GM19397 (cell line): ENCODE data around the gene CDS2.
A peak's percentile ranks its signal among the peaks of the same experiment; 100 is the strongest.

Source experiments
- ATAC-seq: cut with Tn5 transposase; IDR thresholded peaks from one replicate; pipeline ENCODE4 v1.9.1; 2021; ENCODE audit warnings: mild to moderate bottlenecking, moderate library complexity; ENCODE audit not compliant: unreplicated experiment

Gene CDS2

GRCh38 chr20:5205348-5206210 is 78.8 kb downstream of the CDS2 start:
- ATAC-seq, result peak; percentile 89

GRCh38 chr20:5207138-5207537 is 80.3 kb downstream of the CDS2 start:
- no peak for ATAC-seq

GRCh38 chr20:5211803-5212714 is 85.3 kb downstream of the CDS2 start:
- no peak for ATAC-seq

- no peak for ATAC-seq
These were observed 86.2 kb downstream of the CDS2 start for GRCh38 chr20:5212907-5213487.

DNA sequence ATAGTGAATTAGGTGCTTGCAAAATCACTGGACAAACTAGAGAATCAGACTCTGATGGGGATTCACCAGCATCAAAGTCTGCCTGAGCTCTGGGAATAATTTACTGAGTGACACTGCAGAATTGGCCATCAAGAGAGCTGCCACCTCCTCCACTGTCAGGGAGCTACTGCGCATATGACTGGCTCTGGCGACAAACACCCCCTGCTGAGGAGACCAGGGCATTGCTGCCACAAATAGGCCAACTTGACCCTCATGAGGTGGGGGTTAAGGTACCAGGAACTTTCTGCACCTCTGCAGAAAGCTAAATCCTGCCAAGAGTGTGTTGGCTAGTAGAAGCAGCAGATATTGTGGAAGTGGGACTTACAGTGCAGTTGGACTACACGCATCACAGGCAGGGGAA is 88.0 kb downstream of the CDS2 start:
- no peak for ATAC-seq

GRCh38 chr20:5215672-5216304 is 89.0 kb downstream of the CDS2 start:
- no peak for ATAC-seq

GRCh38 chr20:5216663-5217062 is 89.9 kb downstream of the CDS2 start:
- no peak for ATAC-seq

DNA sequence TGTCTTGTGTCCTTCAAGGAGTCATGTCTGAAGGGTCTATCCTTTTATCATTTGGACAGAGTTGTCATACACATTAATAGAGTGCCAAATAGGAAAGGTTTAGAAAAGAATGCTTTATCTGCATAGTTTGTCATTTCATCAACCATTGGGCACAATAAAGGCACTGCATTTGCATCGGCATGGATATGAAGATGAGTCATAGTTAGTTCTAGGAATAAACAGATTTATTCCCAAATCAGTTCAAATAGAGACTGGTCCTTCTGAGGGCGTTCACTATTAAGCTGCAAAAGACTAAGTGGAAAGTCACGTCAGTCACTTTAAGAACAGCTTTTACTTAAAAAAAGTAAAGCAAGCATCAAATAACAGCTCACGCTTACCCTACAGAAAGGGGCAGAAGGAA is 90.8 kb downstream of the CDS2 start:
- no peak for ATAC-seq

- ATAC-seq, result no peak
These were observed 93.7 kb downstream of the CDS2 start for GRCh38 chr20:5220321-5221060.

DNA sequence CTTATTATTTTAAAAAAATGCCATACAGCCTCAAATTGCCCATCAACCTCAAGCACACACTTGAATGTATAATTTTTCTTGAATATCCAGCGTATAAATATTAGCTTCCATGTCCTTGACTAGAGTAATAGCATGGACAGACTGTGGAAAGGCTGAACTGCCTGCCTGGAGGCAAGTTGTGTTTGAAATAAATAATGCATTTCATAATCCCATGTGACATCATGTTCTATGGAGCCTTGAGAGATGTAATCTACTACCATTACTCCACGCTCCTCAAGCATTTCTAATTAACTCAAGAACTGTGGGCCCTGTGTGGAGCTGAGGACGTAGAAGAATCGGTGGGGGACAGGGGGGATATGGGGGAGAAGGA is 94.2 kb downstream of the CDS2 start:
- ATAC-seq, result no peak

- no peak for ATAC-seq
These were observed 96.3 kb downstream of the CDS2 start for GRCh38 chr20:5222919-5223634.

DNA sequence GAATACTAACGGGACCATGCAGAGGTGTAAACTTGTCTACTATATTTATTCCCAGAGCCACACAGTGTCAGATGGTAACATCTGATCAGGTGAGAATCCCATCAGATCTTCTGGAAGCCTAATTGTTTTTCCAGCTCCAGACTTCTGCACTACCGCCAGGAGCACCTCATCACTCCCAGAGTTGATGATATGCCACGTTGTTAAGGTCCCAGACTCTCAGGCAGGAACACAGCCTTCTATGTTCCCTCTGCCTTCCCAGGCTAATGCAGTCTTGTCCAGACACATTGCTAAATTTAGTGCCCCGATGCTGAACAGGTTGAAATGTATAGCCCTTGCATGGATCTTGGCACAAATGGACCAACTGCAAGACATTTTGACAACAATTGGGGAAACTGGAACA is 103.7 kb downstream of the CDS2 start:
- ATAC-seq, result no peak

DNA sequence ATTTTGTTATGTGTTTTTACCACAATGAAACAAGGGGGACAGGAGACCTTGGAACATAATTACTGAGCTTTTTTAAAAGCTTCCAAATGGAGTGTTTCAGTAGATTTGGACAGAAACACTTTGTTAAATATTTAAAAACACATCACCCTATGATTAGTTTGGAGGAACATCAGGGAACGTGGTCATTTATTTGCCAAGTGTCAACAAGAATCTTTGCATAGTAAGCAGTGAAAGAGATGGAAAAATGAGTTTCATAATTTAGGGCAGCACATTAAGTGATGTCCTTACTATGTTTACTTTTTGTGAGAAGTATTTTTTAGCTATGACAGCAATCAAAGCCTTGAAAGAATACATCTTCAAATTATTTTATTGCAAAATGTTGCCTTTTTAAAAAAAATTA is 107.3 kb downstream of the CDS2 start:
- ATAC-seq, result no peak

- no peak for ATAC-seq
These were observed 108.2 kb downstream of the CDS2 start for GRCh38 chr20:5234978-5235377.
